Progenitor cell of endocrine pancreas (in vitro differentiated cells): Measurements from ENCODE around the gene SYT1. TPM values are rescaled to one million over a fixed set of nuclear protein-coding genes. Genes with fewer than 3 reads are reported as not detected.

Experiments
- DNase-seq: peaks from one replicate; pipeline ENCODE4 v3.0.0; 2021; ENCODE audit warnings: low spot score; ENCODE audit not compliant: unreplicated experiment
- H3K27ac Mint-ChIP-seq: 2 replicates; pipeline ENCODE4 v1.8.0; 2021; ENCODE audit warnings: mild to moderate bottlenecking, moderate library complexity, mixed read lengths
- H3K27me3 Mint-ChIP-seq: 2 replicates; pipeline ENCODE4 v1.8.0; 2021; ENCODE audit warnings: mixed read lengths
- H3K36me3 Mint-ChIP-seq: 2 replicates; pipeline ENCODE4 v1.8.0; 2022; ENCODE audit warnings: mixed read lengths; ENCODE audit not compliant: insufficient read depth
- H3K4me1 Mint-ChIP-seq: 2 replicates; pipeline ENCODE4 v1.8.0; 2021; ENCODE audit warnings: low read depth, mixed read lengths
- H3K4me3 Mint-ChIP-seq: 2 replicates; pipeline ENCODE4 v1.8.0; 2021; ENCODE audit warnings: low read depth, mild to moderate bottlenecking, moderate library complexity, mixed read lengths
- H3K9me3 Mint-ChIP-seq: 2 replicates; pipeline ENCODE4 v1.8.0; 2021; ENCODE audit warnings: low read depth, mixed read lengths
- long read RNA-seq: library from polyadenylated mRNA; unstranded; transcript quantifications from one replicate; pipeline ENCODE4 v2.0.0, GENCODE V29; 2020
- total RNA-seq: library from RNA; stranded (reverse); gene quantifications from 2 replicates; pipeline ENCODE4 v1.2.1, GENCODE V29; 2021
- TF ChIP-seq, protein P1 (sequence below): fragments of 200-600 bp; sonication (generic); IDR thresholded peaks from one replicate; pipeline ENCODE4 v1.5.0; 2021; ENCODE audit warnings: antibody characterized with exemption, mild to moderate bottlenecking; ENCODE audit not compliant: unreplicated experiment

SYT1 gene
- 4.2 and 4.3 TPM in 2 replicates for total RNA-seq
- long read RNA-seq, full-length matches to known transcripts, result 6 of 8 reads
- long read RNA-seq, partial matches to known transcripts, result 0 of 8 reads
- long read RNA-seq, other reads (novel, unspliced or antisense), result 2 of 8 reads

DNA sequence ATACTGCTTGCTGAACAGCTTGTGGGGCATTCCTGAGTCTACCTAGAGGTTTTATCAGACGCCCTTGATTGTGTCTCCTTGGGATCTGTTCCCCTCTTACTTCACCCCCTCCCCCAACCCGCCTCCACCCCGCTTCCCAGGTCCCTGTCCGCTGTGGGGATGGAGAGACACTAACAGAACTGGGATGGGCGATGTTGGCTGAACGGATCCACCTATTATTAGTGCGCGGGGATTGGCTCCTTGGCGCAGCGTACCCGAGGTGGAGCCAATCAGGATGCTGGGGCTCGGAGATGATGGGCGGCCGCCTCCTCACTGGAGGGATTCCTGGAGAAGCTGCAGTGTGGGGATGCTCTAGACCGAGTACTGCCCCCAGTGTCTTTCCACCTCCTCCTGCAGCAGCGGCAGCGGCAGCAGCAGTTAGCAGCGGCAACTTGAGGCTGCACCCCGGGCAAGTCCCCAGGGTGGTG lies at the start of gene SYT1:
TSS of gene SYT1 (plus strand) at position 372 of the 467 bp plus-strand sequence.
- peak; percentile 9 for DNase-seq
- H3K4me3 Mint-ChIP-seq, result peak within 1 kb of the TSS; percentile 84
- peaks cover 12% of the 10 kb centered on the region for H3K4me1 Mint-ChIP-seq
- H3K36me3 Mint-ChIP-seq, result no peaks in the 10 kb centered on the region
- TF ChIP-seq, protein P1, sequence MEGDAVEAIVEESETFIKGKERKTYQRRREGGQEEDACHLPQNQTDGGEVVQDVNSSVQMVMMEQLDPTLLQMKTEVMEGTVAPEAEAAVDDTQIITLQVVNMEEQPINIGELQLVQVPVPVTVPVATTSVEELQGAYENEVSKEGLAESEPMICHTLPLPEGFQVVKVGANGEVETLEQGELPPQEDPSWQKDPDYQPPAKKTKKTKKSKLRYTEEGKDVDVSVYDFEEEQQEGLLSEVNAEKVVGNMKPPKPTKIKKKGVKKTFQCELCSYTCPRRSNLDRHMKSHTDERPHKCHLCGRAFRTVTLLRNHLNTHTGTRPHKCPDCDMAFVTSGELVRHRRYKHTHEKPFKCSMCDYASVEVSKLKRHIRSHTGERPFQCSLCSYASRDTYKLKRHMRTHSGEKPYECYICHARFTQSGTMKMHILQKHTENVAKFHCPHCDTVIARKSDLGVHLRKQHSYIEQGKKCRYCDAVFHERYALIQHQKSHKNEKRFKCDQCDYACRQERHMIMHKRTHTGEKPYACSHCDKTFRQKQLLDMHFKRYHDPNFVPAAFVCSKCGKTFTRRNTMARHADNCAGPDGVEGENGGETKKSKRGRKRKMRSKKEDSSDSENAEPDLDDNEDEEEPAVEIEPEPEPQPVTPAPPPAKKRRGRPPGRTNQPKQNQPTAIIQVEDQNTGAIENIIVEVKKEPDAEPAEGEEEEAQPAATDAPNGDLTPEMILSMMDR, result no peak
- H3K27me3 Mint-ChIP-seq, result peaks cover 61% of the 10 kb centered on the region
- no peaks in the 10 kb centered on the region for H3K9me3 Mint-ChIP-seq
- peak within 1 kb of the TSS; percentile 82 for H3K27ac Mint-ChIP-seq

DNA sequence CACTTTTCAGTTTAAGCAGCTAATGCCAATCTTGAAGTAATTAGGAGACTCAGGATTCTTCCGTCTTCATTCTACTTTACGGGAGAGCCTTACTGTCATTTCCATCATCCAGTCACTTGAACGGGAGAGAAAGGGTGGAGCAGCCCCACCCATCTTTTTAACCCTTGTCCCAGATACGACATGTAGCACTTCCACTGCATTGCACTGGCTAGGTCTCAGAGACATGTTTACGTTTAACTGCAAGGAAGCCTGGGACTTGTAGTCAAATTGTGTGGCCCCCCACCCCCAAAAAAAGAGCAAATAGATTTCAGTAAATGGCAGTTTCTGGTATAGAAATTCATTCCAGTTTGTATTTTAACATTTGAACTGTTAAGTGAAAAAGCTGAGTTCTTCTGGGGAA lies 46.1 kb upstream of the SYT1 start:
- Mint-ChIP-seq H3K27me3 (no peaks in the 10 kb centered on the region), H3K27ac (no peak overlapping the region), H3K4me1 (no peaks in the 10 kb centered on the region), H3K4me3 (no peak overlapping the region), H3K36me3 (no peaks in the 10 kb centered on the region), H3K9me3 (peaks cover 8% of the 10 kb centered on the region)
- DNase-seq, result no peak
- TF ChIP-seq, protein P1, result no peak

DNA sequence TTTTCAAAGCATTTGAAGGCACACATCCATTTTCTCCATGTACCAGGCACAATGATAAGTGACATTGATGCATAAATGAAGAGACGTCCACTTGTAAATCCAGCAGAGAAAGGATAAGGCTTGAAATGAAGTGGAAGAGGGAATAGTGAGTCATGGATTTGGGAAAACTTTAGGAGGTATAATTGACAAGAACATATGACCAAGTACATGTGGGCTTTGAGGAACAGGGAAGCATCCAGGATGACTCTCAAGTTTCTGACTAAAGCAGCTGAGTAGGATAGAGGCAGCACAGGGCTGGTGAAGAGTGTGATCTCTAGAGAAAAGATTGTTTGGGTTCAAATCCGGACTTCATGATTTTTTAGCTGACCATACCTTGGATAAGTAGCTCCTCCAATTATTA lies 43.6 kb upstream of the SYT1 start:
- DNase-seq, result no peak
- peaks cover 2% of the 10 kb centered on the region for H3K9me3 Mint-ChIP-seq
- no peaks in the 10 kb centered on the region for H3K27me3 Mint-ChIP-seq
- no peak overlapping the region for H3K27ac Mint-ChIP-seq
- peaks cover 2% of the 10 kb centered on the region for H3K4me1 Mint-ChIP-seq
- H3K36me3 Mint-ChIP-seq, result no peaks in the 10 kb centered on the region
- TF ChIP-seq, protein P1, result no peak
- no peak overlapping the region for H3K4me3 Mint-ChIP-seq

DNA sequence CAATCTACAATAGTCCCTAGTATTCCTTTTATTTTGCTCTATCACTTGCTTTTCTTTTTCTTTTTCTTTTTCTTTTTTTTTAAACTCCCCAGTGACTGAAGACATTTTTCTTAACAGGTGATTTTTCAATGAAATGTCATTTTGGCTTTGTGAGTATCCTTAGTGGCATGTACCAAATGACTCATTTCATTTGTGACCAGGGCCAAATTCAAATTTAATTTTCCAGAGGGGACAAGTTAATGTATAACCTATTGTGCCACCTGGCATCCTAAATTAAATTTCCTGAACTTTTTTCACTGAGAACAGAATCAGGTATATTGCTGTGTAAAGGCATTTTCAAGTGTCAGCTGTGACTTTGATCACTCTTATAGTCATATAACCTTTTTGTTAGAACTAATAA lies 39.7 kb upstream of the SYT1 start:
- Mint-ChIP-seq H3K4me1 (peaks cover 2% of the 10 kb centered on the region), H3K9me3 (peaks cover 7% of the 10 kb centered on the region), H3K36me3 (no peaks in the 10 kb centered on the region), H3K27ac (no peak overlapping the region), H3K27me3 (no peaks in the 10 kb centered on the region), H3K4me3 (no peak overlapping the region)
- DNase-seq, result no peak
- TF ChIP-seq, protein P1, result no peak

DNA sequence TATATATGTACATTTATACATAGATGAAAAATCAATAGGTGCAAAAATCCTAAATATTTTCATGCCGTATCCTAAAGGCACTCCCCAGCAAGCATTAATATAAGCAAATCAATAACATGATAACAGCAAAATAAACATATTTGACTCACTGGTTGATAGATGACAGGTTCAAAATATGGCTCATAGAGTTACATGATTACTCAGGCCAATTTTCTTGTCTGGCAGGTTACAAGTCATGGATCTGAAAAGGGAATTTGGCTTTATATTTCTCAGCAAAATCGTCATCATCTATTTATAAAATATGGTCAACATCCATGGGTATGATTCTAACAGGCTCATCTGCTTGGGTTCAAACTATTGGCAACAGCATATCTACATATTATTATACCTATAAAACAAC lies 34.9 kb upstream of the SYT1 start:
- H3K4me3 Mint-ChIP-seq, result no peak overlapping the region
- TF ChIP-seq, protein P1, result no peak
- peaks cover 7% of the 10 kb centered on the region for H3K9me3 Mint-ChIP-seq
- DNase-seq, result no peak
- no peak overlapping the region for H3K27ac Mint-ChIP-seq
- H3K27me3 Mint-ChIP-seq, result no peaks in the 10 kb centered on the region
- peaks cover 2% of the 10 kb centered on the region for H3K4me1 Mint-ChIP-seq
- no peaks in the 10 kb centered on the region for H3K36me3 Mint-ChIP-seq
